GM19463 (cell line): ENCODE results near the gene MRI1.
A peak's percentile ranks its signal among the peaks of the same experiment; 100 is the strongest.
"Not testable (repeated sequence)": the region's sequence is repeated elsewhere in the genome, so short reads cannot be mapped to it uniquely, and the experiment has no call there.

Experiments used
- ATAC-seq: cut with Tn5 transposase; IDR thresholded peaks from one replicate; pipeline ENCODE4 v1.9.1; 2021; ENCODE audit warnings: mild to moderate bottlenecking, moderate library complexity; ENCODE audit not compliant: unreplicated experiment

MRI1 gene

DNA sequence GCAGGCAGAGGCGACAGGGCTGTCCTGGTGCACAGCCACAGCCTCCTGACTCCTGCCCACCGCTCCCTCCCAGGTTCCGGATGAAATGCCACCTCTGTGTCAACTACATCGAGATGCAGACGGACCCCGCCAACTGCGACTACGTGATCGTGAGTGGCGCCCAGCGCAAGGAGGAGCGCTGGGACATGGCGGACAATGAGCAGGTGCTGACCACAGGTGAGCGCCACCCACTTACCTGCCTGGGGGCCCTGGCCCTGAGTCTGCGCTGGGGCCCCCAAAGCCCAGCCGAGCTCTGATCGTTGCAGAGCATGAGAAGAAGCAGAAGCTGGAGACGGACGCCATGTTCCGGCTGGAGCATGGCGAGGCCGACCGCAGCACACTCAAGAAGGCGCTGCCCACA, 5.5 kb upstream of the MRI1 start:
- no peak for ATAC-seq

DNA sequence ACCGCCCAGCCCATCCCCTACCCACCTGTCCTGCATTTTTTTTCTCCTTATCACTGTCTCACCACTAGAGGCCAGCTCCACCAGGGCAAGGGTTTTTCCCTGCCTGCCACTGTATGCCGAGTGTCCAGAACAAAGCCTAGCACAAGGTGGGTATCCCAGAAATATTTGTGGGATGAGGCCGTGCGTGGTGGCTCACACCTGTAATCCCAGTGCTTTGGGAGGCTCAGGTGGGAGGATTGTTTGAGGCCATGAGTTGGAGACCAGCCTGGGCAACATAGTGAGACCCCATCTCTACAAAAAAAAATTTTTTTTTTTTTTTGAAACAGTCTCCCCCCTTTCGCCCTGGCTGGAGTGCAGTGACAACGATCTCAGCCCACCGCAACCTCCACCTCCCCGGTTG, 2.9 kb upstream of the MRI1 start:
- ATAC-seq = no peak

GRCh38 chr19:13762635-13763235, 1.6 kb upstream of the MRI1 start:
- no peak for ATAC-seq

DNA sequence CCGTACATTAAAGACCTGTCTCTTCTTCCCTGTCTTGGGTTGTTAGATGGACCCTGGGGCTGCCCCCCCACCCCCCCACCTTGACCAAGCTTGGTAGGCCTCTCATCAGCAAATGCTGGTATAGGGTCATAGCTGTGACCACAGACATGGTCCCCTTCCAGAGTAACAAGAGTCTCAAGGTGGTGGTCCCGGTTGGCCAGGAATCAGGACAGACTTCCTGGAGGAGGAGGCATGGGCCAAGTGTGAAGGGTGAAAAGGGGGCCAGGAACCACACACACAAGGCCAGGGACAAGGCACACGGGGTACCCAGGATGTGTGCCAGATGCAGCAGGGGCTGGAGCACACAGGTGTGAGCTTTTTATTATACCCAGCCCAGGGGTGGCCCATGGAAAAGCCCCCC, 1.1 kb upstream of the MRI1 start:
- ATAC-seq = no peak

GRCh38 chr19:13764821-13765394, 586 bp downstream of the MRI1 start:
- peak; percentile 29 for ATAC-seq

DNA sequence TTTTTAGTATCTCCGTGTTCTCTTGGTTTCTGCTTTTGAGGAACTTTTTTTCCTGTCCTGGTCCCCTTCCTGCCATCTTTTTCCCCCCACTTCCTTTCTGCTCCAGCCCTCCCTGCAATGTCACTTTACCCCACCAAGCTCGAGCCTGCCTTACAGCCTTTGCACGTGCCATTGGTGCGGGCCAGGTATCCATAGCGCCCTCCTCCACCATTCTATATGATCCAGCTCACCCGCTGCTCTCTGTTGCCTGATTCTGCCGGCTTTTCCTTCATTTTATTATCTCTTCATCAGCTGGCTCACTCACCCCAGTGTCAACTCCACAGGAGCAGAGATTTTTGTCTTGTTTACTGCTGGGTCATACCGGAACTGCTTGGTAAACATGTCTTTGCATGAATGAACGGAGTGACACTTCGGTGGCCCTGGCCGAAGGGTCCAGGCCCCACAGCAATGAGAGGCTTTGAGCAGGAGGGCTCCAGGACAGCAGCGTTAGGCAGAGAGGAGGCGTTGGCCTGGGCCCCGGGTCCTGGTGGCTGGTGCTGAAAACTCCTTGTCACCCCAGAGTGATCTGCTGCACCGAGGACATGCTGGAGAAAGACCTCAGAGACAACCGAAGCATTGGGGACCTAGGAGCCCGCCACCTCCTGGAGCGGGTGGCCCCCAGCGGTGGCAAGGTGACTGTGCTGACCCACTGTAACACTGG, 1.2 kb downstream of the MRI1 start:
- ATAC-seq = no peak

DNA sequence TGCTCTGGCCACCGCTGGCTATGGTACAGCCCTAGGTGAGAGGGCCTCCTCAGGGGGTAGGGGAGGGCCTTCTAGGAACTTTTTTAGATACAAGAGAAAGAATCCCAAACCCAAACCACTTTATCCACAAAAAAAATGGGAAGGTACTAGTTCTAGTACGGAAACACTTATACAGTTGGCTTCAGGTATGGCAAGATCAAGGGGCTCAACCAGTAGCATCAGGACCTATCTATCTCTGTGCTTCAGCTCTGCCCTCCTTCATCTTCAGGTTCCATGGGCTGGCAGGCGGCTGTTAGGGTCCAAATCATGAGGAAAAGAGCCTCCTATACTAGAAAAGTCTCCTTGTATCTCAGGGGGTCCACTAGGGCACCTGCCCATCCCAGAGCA, 1.8 kb downstream of the MRI1 start:
- no peak for ATAC-seq

- ATAC-seq = no peak
Observed at GRCh38 chr19:13768510-13768909, 4.2 kb downstream of the MRI1 start.

DNA sequence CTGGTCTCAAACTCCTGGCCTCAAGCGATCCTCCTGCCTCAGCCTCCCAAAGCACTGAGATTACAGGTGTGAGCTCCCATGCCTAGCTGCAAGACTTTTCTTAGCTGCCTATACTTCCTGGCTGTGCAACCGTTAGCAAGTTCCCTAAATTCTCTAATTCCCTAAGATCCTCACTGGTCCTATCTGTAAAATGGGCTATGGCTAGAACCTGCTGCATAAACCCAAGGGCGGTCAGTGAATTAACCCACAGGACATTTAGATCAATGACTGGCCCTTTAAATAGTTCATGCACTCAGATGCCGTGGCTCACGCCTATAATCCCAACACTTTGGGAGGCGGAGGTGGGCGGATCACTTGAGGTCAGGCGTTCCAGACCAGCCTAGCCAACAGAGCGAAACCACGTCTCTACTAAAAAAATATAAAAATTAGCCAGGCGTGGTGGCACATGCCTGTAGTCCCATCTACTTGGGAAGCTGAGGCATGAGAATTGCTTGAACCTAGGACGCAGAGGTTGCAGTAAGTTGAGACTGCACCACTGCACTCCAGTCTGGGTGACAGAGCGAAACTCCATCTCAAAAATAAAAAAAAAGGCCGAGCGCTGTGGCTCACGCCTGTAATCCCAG, 5.8 kb downstream of the MRI1 start:
- no peak for ATAC-seq

GRCh38 chr19:13774217-13775191, 10.2 kb downstream of the MRI1 start, which contains the start of gene C19orf53:
C19orf53 (plus strand) TSS chr19:13774456; CDS start chr19:13774478, 22 bp downstream.
- ATAC-seq = peak; percentile 96

- no peak for ATAC-seq
Observed at GRCh38 chr19:13778398-13778797, 14.1 kb downstream of the MRI1 start.

DNA sequence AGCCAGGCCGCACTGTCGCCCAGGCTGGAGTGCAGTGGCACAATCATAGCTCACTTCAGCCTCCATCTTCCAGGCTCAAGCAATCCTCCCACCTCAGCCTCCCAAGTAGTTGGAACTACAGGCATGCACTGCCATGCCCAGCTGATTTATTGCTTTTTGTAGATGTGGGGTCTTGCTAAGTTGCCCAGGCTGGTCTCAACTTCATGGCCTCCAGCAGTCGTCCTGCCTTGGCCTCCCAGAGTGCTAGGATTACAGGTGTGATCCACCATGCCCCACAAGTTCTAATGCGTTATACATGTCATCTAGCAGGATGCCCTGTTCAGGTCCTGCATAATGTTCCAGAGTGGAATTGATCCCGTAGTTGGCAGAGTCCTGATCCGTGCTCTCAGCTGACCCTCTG, 14.5 kb downstream of the MRI1 start:
- ATAC-seq = no peak

- ATAC-seq = not testable (repeated sequence)
Observed at GRCh38 chr19:13779794-13780193, 15.5 kb downstream of the MRI1 start.

- ATAC-seq = no peak
Observed at GRCh38 chr19:13781547-13781946, 17.2 kb downstream of the MRI1 start.

GRCh38 chr19:13782537-13782936, 18.2 kb downstream of the MRI1 start:
- ATAC-seq = no peak

DNA sequence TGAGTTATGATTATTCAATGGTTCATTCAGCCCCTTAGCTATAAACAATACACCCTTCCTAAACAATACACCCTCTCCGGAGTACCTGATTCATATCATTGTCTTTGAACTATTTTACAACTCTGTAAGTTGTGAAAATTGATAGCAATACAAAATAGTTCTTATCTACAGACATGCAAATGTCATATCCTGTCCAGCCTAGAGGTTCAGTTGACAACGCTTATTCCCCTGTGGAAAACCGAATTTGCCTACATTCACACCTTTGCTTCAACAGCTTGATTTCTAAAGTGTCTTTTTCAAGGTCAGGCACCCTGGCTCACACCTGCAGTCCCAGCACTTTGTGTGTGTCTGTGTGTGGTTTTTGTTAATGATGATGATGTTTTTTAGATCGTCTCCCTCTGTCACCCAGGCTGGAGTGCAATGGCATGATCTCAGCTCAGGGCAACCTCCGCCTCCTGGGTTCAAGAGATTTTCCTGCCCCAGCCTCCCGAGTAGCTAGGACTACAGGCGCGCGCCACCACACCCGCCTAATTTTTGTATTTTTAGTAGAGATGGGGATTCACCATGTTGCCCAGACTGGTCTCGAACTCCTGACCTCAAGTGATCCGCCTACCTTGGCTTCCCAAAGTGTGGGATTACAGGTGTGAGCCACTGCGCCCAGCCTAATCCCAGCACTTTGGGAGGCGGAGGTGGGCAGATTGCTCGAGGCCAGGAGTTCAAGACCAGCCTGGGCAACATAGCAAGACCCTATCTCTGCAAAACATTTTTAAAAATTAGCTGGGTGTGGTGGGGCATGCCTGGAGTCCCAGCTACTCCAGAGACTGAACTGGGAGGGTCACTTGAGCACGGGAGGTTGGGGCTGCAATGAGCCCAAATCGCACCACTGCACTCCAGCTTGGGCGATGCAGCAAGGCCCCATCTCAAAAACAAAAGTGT, 19.5 kb downstream of the MRI1 start:
- ATAC-seq = no peak

- no peak for ATAC-seq
Observed at GRCh38 chr19:13784731-13785452, 20.6 kb downstream of the MRI1 start.

DNA sequence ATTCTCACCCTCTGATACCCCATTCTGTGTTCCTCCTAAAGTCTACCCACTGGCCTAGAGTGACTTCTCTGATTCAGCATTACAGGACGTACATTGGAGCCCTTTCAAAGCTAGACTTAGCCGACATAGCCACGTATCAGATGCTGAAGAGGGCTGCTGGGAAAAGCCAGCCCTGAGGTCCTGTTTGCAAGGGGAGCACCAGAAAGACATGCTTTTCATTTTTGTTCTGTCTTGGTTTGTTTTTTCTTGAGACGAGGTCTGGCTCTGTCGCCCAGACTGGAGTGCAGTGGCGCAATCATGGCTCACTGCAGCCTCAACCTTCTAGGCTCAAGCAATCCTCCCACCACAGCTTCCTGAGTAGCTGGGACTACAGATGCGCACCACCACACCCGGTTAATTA, 24.7 kb downstream of the MRI1 start:
- ATAC-seq = no peak

- no peak for ATAC-seq
Observed at GRCh38 chr19:13790354-13790753, 26.0 kb downstream of the MRI1 start.
